ENCODE measurements around the gene MND1. TPM values are rescaled to one million over a fixed set of nuclear protein-coding genes. Genes with fewer than 3 reads are reported as not detected.

MND1 gene
- total RNA-seq, 4 donors from 2014 or later = not detected

GRCh38 chr4:153310793-153311192, 33.7 kb upstream of the MND1 start:
- no peak for DNase-seq (ENCODE audit: low spot score in 2 of 2)
- 92% methylated on average over 1 of the region's 1 CpG for WGBS
- H3K36me3 ChIP-seq = no peaks in the 10 kb centered on the region
- TF ChIP-seq POLR2A (IDR thresholded peaks at IDR 0.05) (no peak), EP300 (IDR thresholded peaks at IDR 0.05) (no peak), POLR2AphosphoS5 (IDR thresholded peaks at IDR 0.05) (no peak)
- TF ChIP-seq, protein P1, sequence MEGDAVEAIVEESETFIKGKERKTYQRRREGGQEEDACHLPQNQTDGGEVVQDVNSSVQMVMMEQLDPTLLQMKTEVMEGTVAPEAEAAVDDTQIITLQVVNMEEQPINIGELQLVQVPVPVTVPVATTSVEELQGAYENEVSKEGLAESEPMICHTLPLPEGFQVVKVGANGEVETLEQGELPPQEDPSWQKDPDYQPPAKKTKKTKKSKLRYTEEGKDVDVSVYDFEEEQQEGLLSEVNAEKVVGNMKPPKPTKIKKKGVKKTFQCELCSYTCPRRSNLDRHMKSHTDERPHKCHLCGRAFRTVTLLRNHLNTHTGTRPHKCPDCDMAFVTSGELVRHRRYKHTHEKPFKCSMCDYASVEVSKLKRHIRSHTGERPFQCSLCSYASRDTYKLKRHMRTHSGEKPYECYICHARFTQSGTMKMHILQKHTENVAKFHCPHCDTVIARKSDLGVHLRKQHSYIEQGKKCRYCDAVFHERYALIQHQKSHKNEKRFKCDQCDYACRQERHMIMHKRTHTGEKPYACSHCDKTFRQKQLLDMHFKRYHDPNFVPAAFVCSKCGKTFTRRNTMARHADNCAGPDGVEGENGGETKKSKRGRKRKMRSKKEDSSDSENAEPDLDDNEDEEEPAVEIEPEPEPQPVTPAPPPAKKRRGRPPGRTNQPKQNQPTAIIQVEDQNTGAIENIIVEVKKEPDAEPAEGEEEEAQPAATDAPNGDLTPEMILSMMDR (IDR thresholded peaks at IDR 0.05) = no peak
- H3K4me3 ChIP-seq = no peak overlapping the region
- no peak overlapping the region for H3K27ac ChIP-seq
- no peaks in the 10 kb centered on the region for H3K27me3 ChIP-seq
- no peaks in the 10 kb centered on the region for H3K9me3 ChIP-seq
- no peaks in the 10 kb centered on the region for H3K4me1 ChIP-seq

- H3K27me3 ChIP-seq = no peaks in the 10 kb centered on the region
- no peak for DNase-seq (ENCODE audit: low spot score in 2 of 2)
- no peak overlapping the region for H3K4me3 ChIP-seq
- TF ChIP-seq, protein P1 (IDR thresholded peaks at IDR 0.05) = no peak
- TF ChIP-seq EP300 (IDR thresholded peaks at IDR 0.05) = no peak
- TF ChIP-seq POLR2AphosphoS5 (IDR thresholded peaks at IDR 0.05) = no peak
- no peak for TF ChIP-seq POLR2A (IDR thresholded peaks at IDR 0.05)
- no peak overlapping the region for H3K27ac ChIP-seq
- H3K36me3 ChIP-seq = peaks cover 6% of the 10 kb centered on the region
- no peaks in the 10 kb centered on the region for H3K9me3 ChIP-seq
- whole genome bisulfite sequencing = 89% methylated on average over 1 of the region's 1 CpG
- H3K4me1 ChIP-seq = no peaks in the 10 kb centered on the region
Observed at GRCh38 chr4:153314915-153315314, 29.6 kb upstream of the MND1 start.

GRCh38 chr4:153318696-153319320, 25.7 kb upstream of the MND1 start:
- Histone ChIP-seq H3K4me3 (no peak overlapping the region), H3K4me1 (no peaks in the 10 kb centered on the region), H3K27ac (no peak overlapping the region), H3K36me3 (peaks cover 13% of the 10 kb centered on the region), H3K9me3 (no peaks in the 10 kb centered on the region), H3K27me3 (no peaks in the 10 kb centered on the region)
- 75% methylated on average over 2 of the region's 2 CpGs for WGBS
- TF ChIP-seq POLR2A (IDR thresholded peaks at IDR 0.05) (no peak), EP300 (IDR thresholded peaks at IDR 0.05) (no peak), POLR2AphosphoS5 (IDR thresholded peaks at IDR 0.05) (no peak)
- TF ChIP-seq, protein P1 (IDR thresholded peaks at IDR 0.05) = peak; percentile 33 to 54
- DNase-seq (ENCODE audit: low spot score in 2 of 2) = no peak

GRCh38 chr4:153322791-153323190, 21.7 kb upstream of the MND1 start:
- H3K9me3 ChIP-seq = no peaks in the 10 kb centered on the region
- no peaks in the 10 kb centered on the region for H3K27me3 ChIP-seq
- TF ChIP-seq, protein P1 (IDR thresholded peaks at IDR 0.05) = no peak
- TF ChIP-seq POLR2A (IDR thresholded peaks at IDR 0.05) (no peak), POLR2AphosphoS5 (IDR thresholded peaks at IDR 0.05) (no peak), EP300 (IDR thresholded peaks at IDR 0.05) (no peak)
- no peak overlapping the region for H3K27ac ChIP-seq
- 80% methylated on average over 6 of the region's 6 CpGs for WGBS
- no peaks in the 10 kb centered on the region for H3K4me1 ChIP-seq
- no peak for DNase-seq (ENCODE audit: low spot score in 2 of 2)
- no peak overlapping the region for H3K4me3 ChIP-seq
- H3K36me3 ChIP-seq = peaks cover 13% of the 10 kb centered on the region

DNA sequence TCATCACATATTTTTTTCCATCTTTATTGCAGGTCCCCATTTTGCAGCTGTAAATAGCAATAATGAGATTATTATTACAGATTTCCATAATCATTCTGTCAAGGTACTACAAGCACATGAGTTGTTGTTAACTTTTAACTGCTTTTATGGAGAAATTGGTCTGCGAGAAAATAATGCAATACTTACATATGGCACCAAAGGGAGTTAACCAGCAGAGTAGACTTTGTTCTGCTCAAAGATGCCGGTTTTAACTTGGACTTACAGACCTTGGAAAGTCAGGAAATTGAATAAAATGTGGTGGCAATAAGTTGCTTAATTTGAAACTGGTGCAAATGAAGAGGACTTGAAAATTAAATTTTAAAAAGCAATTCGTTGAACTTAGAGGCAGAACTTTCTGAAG, 20.4 kb upstream of the MND1 start:
- Histone ChIP-seq H3K36me3 (peaks cover 13% of the 10 kb centered on the region), H3K27me3 (no peaks in the 10 kb centered on the region), H3K9me3 (no peaks in the 10 kb centered on the region), H3K4me3 (no peak overlapping the region), H3K4me1 (no peaks in the 10 kb centered on the region), H3K27ac (no peak overlapping the region)
- no peak for TF ChIP-seq POLR2AphosphoS5 (IDR thresholded peaks at IDR 0.05)
- TF ChIP-seq POLR2A (IDR thresholded peaks at IDR 0.05) = no peak
- TF ChIP-seq, protein P1 (IDR thresholded peaks at IDR 0.05) = no peak
- TF ChIP-seq EP300 (IDR thresholded peaks at IDR 0.05) = no peak
- no peak for DNase-seq (ENCODE audit: low spot score in 2 of 2)
- 76% methylated on average over 3 of the region's 3 CpGs for WGBS
